ENCODE results near the gene TSPAN31.
"Not testable (repeated sequence)": the region's sequence is repeated elsewhere in the genome, so short reads cannot be mapped to it uniquely, and the experiment has no call there.

The TSPAN31 gene

DNA sequence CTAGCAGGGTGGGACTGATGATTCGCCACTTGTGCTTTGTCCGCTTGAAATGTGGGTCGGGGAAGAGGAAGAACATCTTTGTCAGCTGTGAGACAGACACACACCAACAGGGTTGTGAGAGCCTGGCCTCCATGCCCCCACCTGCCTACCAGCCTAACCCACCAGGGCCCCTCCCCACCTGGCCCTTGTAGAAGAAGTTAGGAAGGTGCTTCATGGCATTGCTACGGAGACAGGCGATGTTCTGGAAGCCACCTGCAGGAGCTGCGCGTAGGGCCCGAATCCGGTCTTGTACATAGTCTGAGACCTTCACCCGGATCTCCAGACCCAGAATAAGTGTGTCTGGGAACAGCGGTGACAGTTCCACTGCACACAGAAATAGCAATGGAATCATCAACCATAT is 24.8 kb downstream of the TSPAN31 start:
- no peak for DNase-seq

DNA sequence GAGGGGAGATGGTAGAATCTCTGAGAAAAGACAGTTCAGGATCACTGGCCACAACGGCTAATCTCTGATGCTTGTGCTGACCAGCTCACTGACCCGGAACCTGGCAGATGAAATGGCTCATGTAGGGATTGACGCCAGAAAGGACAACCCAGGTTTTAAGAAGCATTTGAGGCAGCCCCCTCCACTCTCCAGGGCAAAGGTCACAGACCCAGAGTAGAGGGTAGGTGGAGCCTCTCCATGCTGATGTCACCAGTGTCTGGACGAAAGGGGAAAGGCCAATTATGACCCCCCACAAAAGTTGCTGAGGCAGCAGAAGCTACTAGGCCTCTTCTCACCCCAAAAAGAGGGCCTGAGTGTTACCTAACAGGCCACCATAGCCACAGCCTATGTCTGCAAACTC is 25.9 kb downstream of the TSPAN31 start:
- no peak for DNase-seq

DNA sequence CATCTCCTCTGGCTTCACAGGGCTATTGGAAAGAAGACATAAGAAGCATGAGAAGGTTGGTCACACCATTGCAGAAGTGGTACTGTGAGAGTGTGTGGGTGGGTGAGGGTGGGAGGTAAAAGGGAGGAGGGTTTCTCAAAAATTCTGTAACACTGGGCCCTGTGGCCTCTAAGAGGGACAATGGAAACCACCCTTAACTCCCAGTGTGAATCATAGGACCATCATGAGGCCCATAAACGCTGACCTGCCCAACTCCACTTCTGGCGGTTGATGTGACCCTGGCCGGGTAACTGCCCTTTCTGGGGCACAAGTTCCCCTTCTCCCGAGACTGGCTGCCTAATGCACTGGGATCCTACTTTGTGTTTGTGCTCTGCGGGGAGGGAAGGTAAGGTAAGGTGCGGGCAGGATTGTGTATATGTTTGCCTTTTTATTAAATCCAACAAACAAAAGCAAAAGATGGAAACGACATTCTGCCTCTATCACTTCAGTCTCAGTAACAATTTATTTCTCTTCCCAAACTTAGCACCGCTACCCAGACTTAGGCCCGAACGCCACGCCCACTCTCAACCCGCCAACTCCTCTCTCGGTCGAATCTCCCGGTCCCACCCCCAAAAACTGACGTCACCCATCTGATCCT is 26.5 kb downstream of the TSPAN31 start:
- DNase-seq, result peak; percentile 93

DNA sequence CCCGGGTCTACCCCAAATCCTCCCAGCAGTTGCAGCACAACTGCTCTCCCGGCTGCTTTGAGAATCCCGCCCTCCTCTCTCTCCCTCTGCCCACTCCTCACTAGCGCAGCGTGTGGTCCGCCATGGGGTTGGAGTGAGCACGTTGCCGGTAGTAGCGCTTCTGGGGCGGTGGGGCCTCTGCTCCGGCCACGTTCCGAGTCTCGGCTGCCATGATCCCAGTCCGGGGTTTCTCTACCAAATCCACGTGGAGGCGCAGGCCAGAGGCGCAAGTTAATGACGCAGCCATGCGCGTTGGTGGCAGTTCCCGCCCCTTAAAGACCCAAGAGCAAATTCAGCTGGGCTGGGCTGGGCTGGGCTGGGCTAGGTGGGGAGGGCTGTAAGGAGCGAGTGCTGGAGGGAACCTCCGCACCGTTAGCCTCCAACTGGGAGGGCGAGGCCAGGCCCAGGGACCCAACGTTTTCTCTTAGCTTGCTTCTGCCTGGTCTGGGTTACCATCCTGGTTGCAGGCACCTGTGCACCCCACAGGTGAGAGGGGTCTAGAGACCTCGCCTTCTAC is 27.1 kb downstream of the TSPAN31 start, which contains the start of gene METTL1:
Gene METTL1, minus strand, starts transcription at position 233 of the 556 bp plus-strand sequence. Its CDS starts 22 bp downstream, at position 211.
- DNase-seq, result peak; percentile 98

DNA sequence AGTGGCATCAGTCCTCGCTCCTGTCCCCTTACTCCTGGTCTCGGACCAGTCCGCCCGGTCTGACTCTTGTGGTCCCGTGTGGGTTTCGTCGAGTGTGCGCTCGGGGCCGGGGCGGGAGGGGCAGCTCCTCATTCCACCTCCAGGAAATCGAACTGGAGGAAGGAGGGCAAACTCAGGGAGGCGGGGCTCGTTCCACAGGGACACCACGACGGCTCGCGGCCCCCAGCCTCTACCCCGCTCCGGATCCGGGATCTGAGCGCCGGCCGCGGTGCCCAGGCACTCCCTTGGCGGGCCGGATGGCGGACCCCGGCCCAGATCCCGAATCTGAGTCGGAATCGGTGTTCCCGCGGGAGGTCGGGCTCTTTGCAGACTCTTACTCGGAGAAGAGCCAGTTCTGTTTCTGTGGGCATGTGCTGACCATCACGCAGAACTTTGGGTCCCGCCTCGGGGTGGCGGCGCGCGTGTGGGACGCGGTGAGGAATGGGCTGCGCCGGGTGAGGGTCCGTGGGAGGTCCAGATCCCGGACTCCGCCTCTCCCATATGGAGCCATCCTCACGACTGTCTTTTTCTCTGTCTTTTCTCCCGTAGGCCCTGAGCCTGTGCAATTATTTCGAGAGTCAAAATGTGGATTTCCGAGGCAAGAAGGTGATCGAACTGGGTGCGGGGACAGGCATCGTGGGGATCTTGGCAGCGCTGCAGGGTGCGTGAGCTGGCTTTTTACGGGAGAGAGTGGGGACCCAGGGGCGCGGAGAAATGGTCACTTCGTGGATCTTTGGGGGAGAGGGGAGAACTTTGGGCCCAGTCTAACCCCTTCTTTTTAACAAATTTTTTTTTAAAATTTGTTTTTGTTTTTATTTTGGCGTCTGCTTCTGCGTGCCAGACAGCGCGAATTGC is 27.8 kb downstream of the TSPAN31 start, which contains the start of gene EEF1AKMT3:
Gene EEF1AKMT3, plus strand, starts transcription at position 186 of the 894 bp plus-strand sequence. Its CDS starts 111 bp downstream, at position 297.
- DNase-seq, result peak; percentile 79

DNA sequence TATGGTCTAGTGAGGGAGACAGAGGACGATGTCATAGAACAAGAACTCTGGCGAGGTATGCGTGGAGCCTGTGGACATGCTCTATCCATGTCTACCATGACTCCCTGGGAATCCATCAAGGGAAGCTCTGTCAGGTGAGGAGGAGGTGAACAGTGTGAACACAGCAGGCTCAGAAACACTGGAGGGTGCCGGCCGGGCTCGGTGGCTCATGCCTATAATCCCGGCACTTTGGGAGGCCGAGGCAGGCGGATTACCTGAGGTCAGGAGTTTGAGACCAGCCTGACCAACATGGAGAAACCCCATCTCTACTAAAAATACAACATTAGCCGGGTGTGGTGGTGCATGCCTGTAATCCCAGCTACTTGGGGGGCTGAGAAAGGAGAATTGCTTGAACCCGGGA is 29.8 kb downstream of the TSPAN31 start:
- not testable (repeated sequence) for DNase-seq

DNA sequence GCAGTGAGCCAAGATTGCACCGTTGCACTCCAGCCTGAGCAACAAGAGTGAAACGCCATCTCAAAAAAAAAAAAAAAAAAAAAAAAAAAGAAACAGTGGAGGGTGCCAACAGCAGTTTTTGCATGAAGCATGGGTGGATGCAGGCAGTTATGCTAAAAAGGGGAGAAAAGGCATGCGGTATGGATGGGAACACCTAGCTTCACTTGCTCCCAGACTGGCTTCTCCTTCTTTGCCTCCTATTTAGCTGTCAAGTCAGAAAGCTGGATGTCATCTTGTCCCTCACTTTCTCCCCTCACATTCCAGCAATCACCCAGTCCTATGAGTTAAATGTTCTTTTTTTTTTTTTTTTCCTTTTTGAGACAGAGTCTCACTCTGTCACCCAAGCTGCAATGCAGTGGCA is 30.2 kb downstream of the TSPAN31 start:
- no peak for DNase-seq

DNA sequence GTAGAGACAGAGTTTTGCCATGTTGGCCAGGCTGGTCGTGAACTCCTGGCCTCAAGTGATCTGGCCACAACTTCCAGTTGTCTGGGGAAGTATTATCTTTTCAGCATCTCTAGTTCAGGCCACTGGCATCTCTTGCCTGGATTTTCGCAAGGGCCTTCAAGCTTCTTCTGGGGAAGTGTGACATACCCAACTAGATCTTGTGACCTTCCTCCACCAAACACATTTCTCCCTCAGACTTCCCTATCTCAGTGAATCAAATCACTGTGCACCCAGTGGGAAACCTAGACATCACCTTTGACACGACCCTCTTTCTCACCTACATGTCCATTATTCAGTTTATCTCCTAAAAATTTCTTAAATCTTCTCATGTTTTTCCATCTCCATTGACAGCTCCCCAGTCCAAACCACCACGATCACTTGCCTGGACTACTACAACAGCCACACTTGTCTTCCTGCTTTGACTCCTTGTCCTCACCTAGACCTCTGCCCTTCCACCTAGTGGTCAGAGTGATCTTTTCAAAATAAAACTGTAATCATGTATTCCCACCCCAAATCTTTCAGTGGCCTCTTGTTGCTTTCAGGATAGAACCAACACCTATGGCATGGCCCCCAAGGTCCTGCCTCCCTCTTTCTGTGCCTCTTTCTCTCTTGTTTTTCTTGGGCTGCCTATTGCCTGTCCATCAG is 30.9 kb downstream of the TSPAN31 start:
- no peak for DNase-seq

DNA sequence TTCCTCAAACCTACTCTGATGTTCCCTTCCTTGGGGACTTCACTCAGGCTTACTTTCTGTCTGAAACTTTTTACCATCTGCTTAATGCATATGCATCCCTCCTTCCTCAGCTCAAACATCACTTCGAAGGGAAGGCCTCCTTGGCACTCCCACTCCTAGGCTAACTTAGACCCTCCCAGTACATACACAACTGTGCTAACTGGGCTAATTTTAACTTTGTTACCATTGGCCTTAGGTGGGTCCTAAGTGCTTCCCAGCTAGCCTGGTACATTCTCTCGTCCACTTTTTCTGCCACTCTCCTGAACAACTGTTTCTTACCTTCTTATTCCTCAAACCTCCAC is 31.4 kb downstream of the TSPAN31 start:
- DNase-seq, result no peak

DNA sequence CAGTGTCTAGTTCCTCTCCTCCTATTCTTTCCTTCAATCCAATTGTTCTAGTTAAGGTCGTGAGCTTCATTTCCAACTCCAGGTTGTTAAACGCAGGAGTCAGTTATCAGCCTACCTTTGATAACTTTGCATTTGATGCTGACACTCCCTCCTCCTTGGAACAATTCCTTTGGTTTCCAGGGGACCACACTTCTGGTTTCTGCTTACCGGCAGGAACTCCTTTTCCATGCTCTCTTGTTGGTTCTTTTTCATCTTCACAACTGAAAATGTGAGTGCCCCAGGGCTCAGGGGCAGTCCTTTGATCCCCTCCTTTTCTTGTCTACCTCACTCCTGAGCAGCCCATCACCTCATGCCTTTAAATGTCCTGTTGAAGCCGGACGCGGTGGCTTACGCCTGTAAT is 32.5 kb downstream of the TSPAN31 start:
- DNase-seq, result no peak

DNA sequence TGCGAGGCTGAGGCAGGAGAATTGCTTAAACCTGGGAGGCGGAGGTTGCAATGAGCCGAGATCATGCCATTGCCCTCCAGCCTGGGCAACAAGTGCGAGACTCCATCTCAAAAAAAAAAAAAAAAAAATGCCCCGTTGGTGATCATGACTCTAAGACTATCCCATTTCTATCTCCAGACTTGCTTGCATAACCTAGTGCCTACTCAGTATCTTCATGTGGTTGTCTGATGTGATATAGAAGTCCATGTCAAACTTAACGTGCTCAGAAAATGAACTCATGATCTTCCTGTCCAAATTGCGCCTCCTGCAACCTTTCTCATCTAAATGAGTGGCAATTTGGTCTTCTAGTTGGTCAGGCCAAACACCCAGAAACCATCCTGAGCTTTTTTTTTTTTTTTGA is 33.1 kb downstream of the TSPAN31 start:
- DNase-seq, result no peak

DNA sequence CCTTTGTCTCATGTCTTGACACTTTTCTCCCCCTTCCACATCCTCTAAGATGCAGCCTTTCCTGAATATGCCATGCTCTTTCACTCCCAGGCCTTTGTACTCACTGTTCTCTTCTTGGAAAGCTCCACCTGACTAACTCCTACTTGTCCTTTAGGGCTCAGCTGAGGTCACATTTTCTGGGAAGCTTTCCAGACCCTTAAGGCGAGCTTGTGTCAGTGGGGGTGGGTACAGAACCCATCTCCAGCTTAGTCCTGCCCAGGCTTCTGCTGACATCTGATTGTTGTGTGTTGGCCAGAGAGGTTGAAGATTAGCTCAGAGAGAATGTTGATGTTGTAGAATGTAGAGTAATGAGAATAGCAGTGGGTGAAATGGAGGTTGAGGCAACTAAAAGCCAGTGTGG is 34.9 kb downstream of the TSPAN31 start:
- no peak for DNase-seq

DNA sequence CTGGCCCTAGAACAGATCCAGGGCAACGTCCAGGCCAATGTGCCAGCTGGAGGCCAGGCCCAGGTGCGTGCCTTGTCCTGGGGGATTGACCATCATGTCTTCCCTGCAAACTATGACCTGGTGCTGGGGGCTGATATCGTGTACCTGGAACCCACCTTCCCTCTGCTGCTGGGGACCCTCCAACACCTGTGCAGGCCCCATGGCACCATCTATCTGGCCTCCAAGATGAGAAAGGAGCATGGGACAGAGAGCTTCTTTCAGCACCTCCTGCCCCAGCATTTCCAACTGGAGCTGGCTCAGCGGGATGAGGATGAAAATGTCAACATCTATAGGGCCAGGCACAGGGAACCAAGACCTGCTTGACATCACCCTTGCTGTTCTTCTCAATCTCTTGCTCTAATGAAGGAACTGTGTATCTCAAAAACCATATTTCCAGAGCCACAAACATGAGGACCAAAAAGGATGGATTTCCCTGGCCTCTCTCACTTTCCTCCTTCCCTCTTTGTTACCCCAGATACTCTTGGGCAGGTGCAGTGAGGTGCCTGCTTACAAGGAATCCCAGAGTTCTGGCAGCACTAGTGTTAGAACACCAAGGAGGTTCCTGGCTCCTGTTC is 35.6 kb downstream of the TSPAN31 start:
- DNase-seq, result no peak

DNA sequence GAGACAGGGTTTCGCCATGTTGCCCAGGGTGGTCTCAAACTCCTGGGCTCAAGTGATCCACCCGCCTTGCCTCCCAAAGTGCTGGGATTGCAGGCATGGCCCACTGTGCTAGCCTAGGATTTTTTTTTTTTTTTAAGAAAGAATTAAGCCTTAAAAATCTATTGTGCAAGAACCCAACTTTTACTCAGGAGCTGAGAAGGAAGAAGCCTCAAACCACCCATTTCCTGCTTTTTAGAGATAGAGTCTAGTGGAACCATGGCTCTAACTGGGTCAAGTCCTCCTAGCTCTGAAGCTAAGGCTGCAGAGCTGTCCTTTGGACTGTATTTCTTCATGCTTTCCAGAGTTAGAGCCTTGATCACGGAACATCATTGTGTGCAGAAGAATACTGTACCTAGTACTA is 36.4 kb downstream of the TSPAN31 start:
- DNase-seq, result no peak

DNA sequence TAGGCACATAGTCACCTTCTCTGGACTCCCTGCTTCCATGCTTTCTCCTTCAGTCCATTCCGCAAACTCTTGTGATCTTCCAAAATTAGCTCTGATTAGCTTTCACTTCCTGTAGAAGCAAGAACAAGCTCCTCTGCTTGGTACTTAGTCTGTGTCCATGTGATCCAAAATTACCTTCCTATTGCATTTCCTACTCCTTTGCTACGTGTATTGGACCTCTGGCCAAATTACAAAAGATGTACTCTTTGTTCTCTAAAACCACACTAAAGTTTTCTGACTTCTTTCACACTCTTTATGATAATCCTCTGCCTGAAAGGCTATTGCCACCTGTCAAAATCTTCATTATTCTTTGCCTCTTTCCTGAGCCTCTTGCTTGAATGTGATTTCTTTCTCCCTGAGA is 37.0 kb downstream of the TSPAN31 start:
- no peak for DNase-seq

DNA sequence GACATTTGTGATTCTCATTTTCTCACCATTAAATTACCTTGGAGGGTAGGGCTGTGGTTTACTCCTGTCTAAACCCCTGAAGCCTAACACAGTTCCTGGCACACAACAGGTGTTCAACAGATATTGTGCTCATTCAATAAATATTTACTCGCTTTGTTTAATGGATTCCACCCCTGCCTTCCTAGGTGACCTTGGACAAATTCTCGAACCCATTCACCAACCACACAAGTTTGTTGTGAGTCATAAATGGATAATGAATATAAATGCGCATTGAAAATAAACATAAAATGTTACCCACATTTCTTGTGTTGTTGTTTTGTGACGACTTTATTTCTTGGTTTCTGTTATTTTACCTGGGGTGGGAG is 37.4 kb downstream of the TSPAN31 start:
- peak; percentile 60 for DNase-seq

DNA sequence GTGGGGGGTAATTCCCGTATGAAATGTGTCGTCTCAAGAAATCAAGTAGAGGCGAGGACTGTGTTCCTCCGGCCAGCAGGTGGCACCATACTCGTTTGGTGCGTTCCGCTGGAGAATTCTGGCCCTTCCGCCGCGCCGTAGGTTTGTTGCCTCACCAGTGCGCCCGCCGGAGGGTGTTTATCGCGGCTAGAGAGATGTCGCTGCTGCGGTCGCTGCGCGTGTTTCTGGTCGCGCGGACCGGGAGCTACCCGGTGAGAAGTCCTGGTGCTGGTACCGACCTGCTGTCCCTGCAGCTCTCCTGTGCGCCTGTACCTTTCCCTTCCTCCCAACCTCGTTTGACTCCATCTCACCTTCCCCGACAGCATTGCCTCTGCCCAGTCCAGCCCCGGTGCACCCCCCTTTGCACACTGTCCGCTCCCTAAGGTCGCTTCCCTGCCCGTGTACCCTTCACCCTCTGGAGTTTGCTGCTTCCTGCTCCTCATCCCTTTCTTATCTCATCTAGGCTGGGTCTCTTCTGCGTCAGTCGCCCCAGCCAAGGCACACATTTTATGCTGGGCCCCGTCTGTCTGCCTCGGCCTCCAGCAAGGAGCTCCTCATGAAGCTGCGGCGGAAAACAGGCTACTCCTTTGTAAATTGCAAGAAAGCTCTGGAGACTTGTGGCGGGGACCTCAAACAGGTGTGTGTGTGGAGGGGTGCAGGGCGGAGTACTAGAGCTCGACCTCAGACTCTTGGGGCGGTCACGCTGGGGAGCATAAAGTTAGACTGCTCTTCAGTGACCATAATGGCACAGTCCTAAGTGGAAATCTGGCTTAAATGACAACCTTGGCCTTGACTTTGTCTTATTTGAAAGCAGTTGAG is 38.0 kb downstream of the TSPAN31 start, which contains the start of gene TSFM:
Gene TSFM, plus strand, starts transcription at position 180 of the 858 bp plus-strand sequence. Its CDS starts 15 bp downstream, at position 195.
- DNase-seq, result peak; percentile 98

DNA sequence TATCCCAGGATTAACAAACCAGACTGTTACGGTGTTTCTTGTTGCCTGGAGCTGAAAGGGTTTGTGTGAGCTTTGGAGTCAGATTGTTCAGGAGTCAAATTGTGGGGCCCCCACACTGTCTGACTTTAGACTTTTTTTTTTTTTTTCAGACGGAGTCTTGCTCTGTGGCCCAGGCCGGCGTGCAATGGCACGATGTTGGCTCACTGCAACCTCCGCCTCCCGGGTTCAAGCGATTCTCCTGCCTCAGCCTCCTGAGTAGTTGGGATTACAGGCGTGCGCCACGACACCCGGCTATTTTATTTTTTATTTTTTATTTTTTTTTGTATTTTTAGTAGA is 38.6 kb downstream of the TSPAN31 start:
- no peak for DNase-seq

DNA sequence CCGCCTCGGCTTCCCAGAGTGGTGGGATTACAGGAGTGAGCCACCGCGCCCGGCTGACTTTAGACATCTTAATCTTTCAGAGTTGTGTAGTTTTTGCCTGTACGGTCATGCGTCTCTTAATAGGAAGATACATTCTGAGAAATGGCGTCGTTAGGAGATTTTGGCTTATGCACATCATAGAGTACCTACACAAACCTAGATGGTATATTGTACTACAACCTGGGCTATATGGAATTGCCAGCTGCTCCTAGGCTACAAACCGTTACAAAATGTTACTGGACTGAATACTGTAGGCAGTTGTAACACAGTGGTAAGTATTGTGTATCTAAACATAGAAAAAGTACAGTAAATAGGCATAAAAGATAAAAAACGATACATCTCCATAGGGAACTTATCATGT is 39.0 kb downstream of the TSPAN31 start:
- DNase-seq, result no peak

DNA sequence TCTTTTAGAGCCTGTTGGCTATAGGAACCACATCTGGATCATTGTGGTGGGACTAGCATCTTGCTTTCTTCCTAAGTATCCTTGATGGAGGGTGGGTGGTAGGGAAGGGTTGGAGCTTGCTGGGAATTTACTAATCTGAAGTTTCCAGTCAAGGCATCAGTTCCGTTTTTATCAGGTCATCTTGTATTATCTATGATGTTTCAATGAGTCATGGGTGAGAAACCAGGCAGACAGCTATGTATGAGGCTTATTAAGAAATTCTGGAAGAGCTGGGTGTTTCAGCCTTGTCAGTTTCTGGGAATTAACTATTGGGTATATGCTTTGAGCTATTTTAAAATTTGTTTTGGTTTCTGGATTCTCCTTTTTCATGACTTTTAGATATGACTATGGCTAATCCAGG is 49.1 kb downstream of the TSPAN31 start:
- DNase-seq, result no peak

DNA sequence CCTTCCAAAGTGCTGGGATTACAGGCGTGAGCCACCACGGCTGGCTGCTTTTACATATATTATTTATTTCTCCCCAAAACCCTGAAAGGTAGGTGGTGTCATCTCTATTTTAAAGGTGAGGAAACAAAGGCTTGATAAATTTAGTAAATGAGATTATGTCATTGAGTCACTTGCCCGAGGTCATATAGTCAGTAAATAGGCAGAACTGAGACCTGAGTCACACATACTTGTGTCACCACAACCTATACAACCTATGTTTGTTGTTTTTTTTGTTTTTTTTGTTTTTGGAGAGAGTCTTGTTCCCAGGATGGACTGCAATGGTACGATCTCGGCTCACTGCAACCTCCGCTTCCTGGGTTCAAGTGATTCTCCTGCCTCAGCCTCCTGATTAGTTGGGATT is 50.5 kb downstream of the TSPAN31 start:
- no peak for DNase-seq

DNA sequence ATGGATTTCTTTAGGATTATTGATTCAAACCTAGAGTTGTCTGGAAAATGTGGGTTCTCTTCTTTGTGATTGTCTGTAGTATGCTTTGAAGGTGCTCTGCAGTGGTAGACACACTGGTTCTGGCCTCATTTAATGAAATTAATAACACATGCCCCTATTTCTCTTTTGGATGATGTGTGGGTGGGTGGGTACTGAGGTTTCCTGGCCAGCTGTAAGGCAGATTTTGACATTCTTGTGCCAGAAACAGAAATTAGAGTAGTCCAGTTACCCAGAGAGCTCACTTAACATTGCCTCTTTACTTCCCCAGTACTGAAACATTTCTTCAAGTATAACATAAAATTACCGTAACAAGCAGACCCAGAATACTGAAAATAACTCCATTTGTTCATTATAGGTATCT is 52.2 kb downstream of the TSPAN31 start:
- no peak for DNase-seq

Data from NCI-H69 (cell line).